HG02840 (cell line): ENCODE results near the gene APMAP.

ENCODE experiments used
- ATAC-seq: cut with Tn5 transposase; IDR thresholded peaks from one replicate; pipeline ENCODE4 v1.9.1; 2021; ENCODE audit warnings: mild to moderate bottlenecking, moderate library complexity, moderate number of reproducible peaks; ENCODE audit not compliant: unreplicated experiment, low FRiP score

The APMAP gene

GRCh38 chr20:24992487-24993205 is at the start of gene APMAP:
Gene APMAP (minus strand): TSS chr20:24992751. CDS start chr20:24992688, 63 bp downstream.
- peak; percentile 96 for ATAC-seq

- no peak for ATAC-seq
Measured at GRCh38 chr20:25041813-25042530, 49.4 kb upstream of the APMAP start.

GRCh38 chr20:25040438-25040831 is 47.9 kb upstream of the APMAP start:
- ATAC-seq: no peak

GRCh38 chr20:25039697-25040437 is 47.3 kb upstream of the APMAP start:
- ATAC-seq: no peak

GRCh38 chr20:25038591-25039015 is 46.1 kb upstream of the APMAP start:
- ATAC-seq: no peak

- ATAC-seq: no peak
Measured at GRCh38 chr20:25038103-25038410, 45.5 kb upstream of the APMAP start.

- ATAC-seq: no peak
Measured at GRCh38 chr20:25037288-25038102, 44.9 kb upstream of the APMAP start.

- no peak for ATAC-seq
Measured at GRCh38 chr20:25036331-25036936, 43.9 kb upstream of the APMAP start.

GRCh38 chr20:25035921-25036320 is 43.4 kb upstream of the APMAP start:
- no peak for ATAC-seq

- ATAC-seq: no peak
Measured at GRCh38 chr20:25033924-25034300, 41.4 kb upstream of the APMAP start.

- ATAC-seq: no peak
Measured at GRCh38 chr20:25033265-25033923, 40.8 kb upstream of the APMAP start.

- ATAC-seq: no peak
Measured at GRCh38 chr20:25032478-25033264, 40.1 kb upstream of the APMAP start.

GRCh38 chr20:25032065-25032477 is 39.5 kb upstream of the APMAP start:
- ATAC-seq: no peak

GRCh38 chr20:25031241-25031640 is 38.7 kb upstream of the APMAP start:
- ATAC-seq: no peak

GRCh38 chr20:25030649-25031207 is 38.2 kb upstream of the APMAP start:
- no peak for ATAC-seq

- ATAC-seq: no peak
Measured at GRCh38 chr20:25030007-25030648, 37.6 kb upstream of the APMAP start.

GRCh38 chr20:25025986-25026605 is 33.5 kb upstream of the APMAP start:
- no peak for ATAC-seq
